ENCODE measurements around the gene ITPR3. TPM values are rescaled to one million over a fixed set of nuclear protein-coding genes. Genes with fewer than 3 reads are reported as not detected.

ITPR3 gene
- polyA plus RNA-seq, 3 donors = 8.2 to 9.1 (median 8.2) TPM

GRCh38 chr6:33668914-33669313 lies 47.8 kb downstream of the ITPR3 start:
- DNase-seq = no peak

GRCh38 chr6:33670086-33670660 lies 49.1 kb downstream of the ITPR3 start:
- no peak for DNase-seq

DNA sequence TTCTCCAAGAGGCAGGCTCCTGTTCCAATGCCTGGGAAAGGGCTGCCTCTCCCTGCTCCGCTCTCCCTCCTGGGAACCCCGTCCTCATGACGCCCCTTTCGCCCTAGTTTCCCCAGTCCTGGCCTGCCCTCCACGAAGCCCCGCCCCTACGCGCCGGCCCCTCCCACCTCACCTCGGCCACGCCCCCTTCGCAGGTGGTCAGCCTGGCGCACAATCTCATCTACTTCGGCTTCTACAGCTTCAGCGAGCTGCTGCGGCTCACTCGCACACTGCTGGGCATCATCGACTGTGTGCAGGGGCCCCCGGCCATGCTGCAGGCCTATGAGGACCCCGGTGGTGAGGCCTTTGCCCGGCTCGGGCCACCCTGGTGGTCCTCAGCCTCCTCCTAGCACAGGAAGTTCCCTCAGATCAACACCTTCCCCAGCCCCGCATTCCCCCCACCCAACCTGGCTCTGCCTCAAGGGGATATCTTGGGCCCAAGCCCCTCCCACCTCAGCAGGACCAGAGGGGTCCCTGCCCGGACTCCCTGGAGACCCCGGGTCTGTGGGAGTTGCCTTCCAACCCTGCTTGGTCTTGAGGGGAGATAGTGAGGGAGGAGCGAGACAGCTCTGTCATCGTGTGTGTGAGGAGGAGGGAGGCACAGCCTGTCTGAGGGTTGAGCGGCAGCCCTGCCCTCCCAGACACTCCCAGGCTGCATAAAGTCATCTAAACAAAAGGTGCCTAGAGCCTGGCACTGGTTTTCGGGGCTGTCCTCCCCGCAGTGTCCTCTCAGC lies 50.0 kb downstream of the ITPR3 start:
- DNase-seq = no peak

DNA sequence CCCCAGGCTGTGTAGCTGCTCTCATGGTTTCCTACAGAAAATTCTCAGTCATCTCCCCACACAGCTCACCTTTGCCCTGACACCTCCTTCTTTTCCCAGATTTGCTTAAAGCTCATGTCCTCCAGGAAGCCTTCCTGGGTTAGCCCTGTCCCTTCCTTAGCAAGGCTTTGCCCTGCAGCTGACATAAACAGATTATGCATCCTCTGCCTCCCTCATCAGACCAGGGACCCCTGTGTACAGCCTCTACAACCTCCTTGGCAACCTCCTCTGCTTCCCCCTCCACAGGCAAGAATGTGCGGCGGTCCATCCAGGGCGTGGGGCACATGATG lies 50.6 kb downstream of the ITPR3 start:
- DNase-seq = no peak

DNA sequence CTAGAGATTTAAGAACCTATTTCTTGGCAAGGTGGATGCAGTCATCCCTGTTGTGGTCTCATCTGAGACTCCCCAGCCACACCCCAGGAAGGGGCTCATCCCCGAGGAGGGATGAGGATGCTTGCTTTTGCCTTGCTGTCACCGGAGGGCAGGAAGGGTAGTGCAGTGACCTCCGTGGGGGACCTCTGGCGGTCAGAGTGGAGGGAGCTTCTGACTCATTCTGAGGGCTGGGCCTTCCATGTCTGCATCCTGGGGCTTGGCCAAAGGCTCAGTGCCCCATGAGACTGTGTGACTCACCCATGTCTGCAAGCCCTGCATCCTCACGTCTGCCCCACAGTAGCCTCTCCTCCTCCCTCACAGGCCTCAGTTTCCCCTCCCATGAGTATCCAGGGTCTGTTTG lies 51.7 kb downstream of the ITPR3 start:
- DNase-seq = no peak

- DNase-seq = no peak
Measured at GRCh38 chr6:33673851-33674250, 52.7 kb downstream of the ITPR3 start.

DNA sequence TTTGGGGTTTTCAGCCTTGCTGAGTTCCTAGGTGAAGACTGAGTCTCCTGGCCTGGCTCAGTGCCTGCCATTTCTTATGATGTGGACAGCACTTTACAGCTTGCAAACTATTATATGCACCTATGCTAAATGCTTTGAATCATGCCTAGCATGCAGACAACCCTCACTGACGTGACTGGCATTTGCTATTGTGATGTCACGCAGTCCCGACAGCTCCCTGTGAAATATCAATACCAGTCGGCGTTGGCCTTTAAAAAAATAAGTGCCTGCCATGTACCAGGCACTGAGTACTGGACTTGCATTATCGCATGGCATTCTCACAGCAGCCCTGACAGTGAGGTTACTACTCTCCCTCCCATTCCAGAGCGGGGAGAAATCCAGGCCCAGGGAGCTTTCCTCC lies 54.8 kb downstream of the ITPR3 start:
- DNase-seq = no peak

DNA sequence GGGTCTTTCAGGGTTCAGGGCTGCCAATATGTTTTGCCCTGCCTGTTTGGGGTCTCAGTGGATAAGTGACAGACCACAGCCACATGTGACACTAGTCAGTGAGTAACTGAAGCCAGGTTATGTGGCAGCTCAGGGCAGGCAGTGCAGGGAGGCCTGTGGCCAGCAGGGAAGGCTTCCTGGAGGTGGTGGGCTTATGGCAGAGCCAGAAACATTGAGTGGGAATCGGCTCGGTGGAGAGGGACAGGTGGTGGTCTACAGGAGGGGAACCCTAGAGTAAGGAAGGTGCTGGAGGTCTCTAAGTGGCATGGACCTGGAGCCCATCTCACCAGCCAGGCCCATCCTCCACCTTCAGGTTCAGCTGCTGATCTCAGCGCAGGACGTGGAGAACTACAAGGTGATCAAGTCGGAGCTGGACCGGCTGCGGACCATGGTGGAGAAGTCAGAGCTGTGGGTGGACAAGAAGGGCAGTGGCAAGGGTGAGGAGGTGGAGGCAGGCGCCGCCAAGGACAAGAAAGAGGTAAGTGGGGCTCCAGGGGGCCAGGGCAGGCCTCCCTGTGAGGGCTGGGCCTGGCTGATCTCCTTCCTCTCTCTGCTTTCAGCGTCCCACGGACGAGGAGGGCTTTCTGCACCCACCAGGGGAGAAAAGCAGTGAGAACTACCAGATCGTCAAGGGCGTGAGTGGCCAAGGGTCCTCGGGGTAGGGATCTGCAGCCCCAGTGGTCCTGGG lies 55.5 kb downstream of the ITPR3 start:
- DNase-seq = no peak

DNA sequence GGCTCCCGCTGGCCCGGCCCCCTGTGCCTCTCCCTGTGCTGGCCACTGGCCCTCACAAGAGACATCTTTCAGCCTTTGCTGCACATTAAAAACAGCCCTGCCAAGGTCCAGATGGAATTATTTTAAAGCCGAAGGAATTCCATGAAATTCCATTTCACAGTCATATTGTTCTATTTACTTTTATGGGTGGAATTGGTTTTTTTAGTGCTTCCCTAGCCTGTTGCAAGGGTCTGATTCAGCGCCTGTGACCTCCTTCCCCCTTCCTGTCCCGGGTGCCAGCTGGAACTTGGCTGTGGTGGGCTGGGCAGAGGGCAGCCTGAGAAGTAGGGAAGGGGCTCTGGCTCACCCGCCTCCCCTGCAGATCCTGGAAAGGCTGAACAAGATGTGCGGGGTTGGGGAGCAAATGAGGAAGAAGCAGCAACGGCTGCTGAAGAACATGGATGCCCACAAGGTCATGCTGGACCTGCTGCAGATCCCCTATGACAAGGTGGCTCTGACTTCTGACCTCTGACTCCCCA lies 56.1 kb downstream of the ITPR3 start:
- no peak for DNase-seq

- no peak for DNase-seq
Measured at GRCh38 chr6:33677689-33678088, 56.6 kb downstream of the ITPR3 start.

DNA sequence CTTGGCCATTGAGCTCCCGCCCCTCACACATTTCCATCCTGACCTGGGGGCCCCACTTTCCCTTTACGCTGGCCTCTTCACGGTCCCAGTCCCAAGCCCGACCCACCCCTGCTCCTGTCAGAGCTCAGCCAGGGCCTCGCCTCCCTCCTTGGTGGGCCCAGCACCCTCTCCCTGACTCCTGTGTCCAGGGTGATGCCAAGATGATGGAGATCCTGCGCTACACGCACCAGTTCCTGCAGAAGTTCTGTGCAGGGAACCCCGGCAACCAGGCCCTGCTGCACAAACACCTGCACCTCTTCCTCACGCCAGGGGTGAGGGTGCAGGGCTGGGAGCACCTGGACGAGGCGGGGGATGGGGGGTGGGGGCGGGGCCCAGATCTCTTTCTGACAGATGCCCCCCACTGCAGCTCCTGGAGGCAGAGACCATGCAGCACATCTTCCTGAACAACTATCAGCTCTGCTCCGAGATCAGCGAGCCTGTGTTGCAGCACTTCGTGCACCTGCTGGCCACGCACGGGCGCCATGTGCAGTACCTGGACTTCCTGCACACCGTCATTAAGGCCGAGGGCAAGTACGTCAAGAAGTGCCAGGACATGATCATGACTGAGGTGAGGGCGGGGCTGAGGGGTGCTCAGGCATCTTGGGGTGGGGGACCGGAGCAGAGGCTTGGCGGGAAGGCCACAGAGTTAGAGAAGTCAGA lies 57.3 kb downstream of the ITPR3 start:
- DNase-seq = no peak

DNA sequence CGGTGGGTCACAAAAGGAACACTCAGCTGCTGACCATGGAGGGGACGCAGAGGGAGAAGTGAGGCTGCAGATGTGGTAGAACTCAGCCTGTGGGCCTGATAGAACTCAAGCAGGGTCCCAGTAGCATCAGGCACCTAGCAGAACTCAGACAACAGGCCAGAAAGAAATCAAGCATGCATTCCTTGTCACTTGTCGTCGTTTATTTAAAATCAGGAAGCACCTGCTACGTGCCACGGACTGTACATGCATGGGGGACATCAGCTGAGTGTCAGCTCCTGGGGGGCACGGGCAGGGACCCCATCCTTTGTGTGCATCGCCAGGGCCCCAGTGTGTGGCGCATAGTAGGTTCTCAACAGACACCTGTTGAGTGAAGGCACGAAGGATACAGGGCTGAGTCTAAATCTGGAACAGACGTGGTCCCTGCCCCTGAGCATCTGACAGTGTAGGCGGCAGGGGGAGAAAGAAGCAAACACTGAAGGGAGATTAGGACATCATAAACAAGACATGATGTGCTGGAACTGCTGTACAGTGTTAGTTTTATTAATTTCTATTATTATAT lies 57.9 kb downstream of the ITPR3 start:
- DNase-seq = no peak

- DNase-seq = no peak
Measured at GRCh38 chr6:33679761-33680160, 58.6 kb downstream of the ITPR3 start.

DNA sequence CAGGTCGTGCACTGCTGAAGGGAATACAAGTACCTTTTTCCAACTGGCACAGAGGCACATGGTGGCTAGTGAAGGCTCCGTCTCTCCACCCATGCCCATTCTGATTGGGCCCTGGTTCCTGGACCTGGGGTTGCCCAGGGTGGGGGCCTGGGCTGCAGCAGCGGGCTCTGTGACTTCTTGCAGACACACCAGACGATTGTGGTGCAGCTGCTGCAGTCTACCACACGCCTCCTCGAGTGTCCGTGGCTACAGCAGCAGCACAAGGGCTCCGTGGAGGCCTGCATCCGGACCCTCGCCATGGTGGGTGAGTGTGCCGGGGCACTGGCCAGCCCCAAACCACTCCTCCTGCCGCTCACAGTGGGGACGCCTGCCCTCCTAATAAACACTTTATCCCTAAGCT lies 61.2 kb downstream of the ITPR3 start:
- DNase-seq = no peak

GRCh38 chr6:33683051-33683571 lies 62.0 kb downstream of the ITPR3 start:
- no peak for DNase-seq

DNA sequence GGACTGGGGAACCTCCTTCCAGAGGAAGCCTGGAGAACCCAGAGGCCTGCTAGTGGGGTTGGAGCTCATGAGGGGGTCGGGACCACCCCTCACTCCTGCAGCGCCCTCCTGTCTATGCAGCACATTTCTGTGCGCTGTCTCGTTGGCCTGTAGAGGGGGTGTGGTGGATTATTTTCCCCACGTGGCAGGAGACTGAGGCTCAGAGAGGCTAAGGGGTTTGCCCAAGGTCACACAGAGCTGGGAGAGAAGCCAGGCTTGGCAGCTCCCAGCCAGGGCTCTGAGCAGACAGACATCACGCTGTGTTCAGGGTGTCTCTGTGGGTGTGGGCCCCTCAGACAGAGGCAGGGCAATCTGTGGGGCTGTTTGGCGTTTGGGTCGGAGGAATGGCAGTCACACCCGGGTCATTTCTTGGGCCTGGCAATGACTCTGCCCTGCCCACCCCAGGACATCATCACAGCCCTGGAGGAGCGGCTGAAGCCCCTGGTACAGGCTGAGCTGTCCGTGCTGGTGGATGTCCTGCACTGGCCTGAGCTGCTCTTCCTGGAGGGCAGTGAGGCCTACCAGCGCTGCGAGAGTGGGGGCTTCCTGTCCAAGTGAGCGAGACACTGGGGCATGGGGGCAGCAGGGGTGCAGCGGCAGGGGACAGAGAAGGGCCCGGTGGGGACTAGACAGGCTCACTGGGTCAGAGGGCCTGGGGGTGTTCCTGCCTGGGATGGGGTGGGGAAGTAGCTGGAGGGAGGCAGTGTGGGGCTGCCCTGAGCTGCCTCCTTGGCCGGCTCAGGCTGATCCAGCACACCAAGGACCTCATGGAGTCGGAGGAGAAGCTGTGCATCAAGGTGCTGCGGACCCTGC lies 62.7 kb downstream of the ITPR3 start:
- DNase-seq = no peak

DNA sequence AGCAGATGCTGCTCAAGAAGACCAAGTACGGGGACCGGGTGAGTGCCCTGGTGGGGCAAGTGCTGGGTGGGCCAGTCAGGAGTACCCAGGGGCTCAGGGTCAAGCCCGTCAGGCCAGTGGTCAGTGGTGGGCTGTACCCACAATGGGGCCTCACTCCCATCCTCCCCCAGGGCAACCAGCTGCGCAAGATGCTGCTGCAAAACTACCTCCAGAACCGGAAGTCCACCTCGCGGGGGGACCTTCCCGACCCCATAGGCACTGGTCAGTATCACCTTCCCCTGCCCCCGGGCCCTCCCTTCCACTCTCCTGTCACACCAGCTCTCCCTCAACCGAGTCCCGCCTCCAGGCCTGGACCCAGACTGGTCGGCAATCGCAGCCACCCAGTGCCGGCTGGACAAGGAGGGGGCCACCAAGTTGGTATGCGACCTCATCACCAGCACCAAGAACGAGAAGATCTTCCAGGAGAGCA lies 63.3 kb downstream of the ITPR3 start:
- no peak for DNase-seq

GRCh38 chr6:33684983-33685382 lies 63.9 kb downstream of the ITPR3 start:
- DNase-seq = no peak

GRCh38 chr6:33685411-33686224 lies 64.5 kb downstream of the ITPR3 start:
- no peak for DNase-seq

All from renal pelvis (tissue), 4 donors.